HG03521 (cell line): ENCODE data around the gene IYD.
"Not testable (repeated sequence)": the region's sequence is repeated elsewhere in the genome, so short reads cannot be mapped to it uniquely, and the experiment has no call there.

Source experiments
- ATAC-seq: cut with Tn5 transposase; IDR thresholded peaks from one replicate; pipeline ENCODE4 v1.9.1; 2021; ENCODE audit warnings: mild to moderate bottlenecking, moderate library complexity; ENCODE audit not compliant: unreplicated experiment

IYD gene

GRCh38 chr6:150349546-150349945 is 19.3 kb upstream of the IYD start:
- no peak for ATAC-seq

GRCh38 chr6:150352321-150353296 is 16.2 kb upstream of the IYD start:
- no peak for ATAC-seq

- no peak for ATAC-seq
Measured at GRCh38 chr6:150353445-150353844, 15.4 kb upstream of the IYD start.

- no peak for ATAC-seq
Measured at GRCh38 chr6:150354754-150355571, 13.8 kb upstream of the IYD start.

- no peak for ATAC-seq
Measured at GRCh38 chr6:150355932-150356331, 12.9 kb upstream of the IYD start.

GRCh38 chr6:150361876-150362275 is 6.9 kb upstream of the IYD start:
- ATAC-seq, result no peak

GRCh38 chr6:150363733-150364132 is 5.1 kb upstream of the IYD start:
- ATAC-seq, result no peak

GRCh38 chr6:150366118-150366778 is 2.6 kb upstream of the IYD start:
- no peak for ATAC-seq

GRCh38 chr6:150369408-150369807 is 596 bp downstream of the IYD start:
- no peak for ATAC-seq

GRCh38 chr6:150370112-150370511 is 1.3 kb downstream of the IYD start:
- ATAC-seq, result no peak

GRCh38 chr6:150371356-150371755 is 2.5 kb downstream of the IYD start:
- no peak for ATAC-seq

- no peak for ATAC-seq
Measured at GRCh38 chr6:150372051-150372450, 3.2 kb downstream of the IYD start.

- no peak for ATAC-seq
Measured at GRCh38 chr6:150373260-150373701, 4.5 kb downstream of the IYD start.

- not testable (repeated sequence) for ATAC-seq
Measured at GRCh38 chr6:150374346-150374745, 5.5 kb downstream of the IYD start.

- ATAC-seq, result no peak
Measured at GRCh38 chr6:150377211-150377781, 8.5 kb downstream of the IYD start.

- ATAC-seq, result no peak
Measured at GRCh38 chr6:150380256-150380655, 11.4 kb downstream of the IYD start.

GRCh38 chr6:150382171-150382570 is 13.4 kb downstream of the IYD start:
- ATAC-seq, result no peak

GRCh38 chr6:150391414-150391813 is 22.6 kb downstream of the IYD start:
- ATAC-seq, result no peak

- no peak for ATAC-seq
Measured at GRCh38 chr6:150391890-150392289, 23.1 kb downstream of the IYD start.

- no peak for ATAC-seq
Measured at GRCh38 chr6:150392452-150393220, 23.8 kb downstream of the IYD start.
